ENCODE results near the gene BLOC1S5.

The BLOC1S5 gene

DNA sequence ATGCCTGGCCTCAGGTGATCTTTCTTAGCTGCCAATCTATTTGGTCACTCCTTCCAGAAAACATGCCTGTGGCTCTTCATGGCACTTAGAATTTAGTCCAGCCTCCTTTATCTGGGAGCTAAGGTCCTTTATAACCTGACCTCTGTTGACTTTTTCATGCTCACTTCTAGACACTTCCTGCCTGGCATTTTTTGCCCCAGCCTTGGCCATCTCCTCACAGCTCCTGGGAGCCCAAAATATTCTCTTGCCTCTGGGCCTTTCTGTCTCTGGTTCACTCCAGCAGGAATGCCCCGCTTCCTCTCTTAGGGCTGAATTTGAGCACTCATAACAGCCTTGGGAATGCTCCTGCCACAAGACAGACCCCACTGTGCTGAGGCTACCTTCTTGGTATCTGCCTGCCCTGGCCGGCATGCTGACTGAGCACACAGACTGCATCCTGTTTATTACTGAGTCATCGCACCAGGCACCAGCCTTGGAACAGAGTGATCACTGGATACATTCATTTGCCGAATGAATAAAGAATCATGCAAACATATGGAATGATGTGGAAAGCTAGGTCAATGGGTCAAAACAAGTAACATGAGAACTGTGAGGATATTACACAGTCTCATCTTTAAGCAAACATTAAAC, 44.0 kb upstream of the BLOC1S5 start:
- TF ChIP-seq, protein P1, sequence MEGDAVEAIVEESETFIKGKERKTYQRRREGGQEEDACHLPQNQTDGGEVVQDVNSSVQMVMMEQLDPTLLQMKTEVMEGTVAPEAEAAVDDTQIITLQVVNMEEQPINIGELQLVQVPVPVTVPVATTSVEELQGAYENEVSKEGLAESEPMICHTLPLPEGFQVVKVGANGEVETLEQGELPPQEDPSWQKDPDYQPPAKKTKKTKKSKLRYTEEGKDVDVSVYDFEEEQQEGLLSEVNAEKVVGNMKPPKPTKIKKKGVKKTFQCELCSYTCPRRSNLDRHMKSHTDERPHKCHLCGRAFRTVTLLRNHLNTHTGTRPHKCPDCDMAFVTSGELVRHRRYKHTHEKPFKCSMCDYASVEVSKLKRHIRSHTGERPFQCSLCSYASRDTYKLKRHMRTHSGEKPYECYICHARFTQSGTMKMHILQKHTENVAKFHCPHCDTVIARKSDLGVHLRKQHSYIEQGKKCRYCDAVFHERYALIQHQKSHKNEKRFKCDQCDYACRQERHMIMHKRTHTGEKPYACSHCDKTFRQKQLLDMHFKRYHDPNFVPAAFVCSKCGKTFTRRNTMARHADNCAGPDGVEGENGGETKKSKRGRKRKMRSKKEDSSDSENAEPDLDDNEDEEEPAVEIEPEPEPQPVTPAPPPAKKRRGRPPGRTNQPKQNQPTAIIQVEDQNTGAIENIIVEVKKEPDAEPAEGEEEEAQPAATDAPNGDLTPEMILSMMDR (IDR thresholded peaks at IDR 0.05; ENCODE audit: low read depth, low read length) = no peak
- no peak overlapping the region for H3K4me3 ChIP-seq (ENCODE audit: low read depth, low read length)
- H3K27ac ChIP-seq = no peak overlapping the region
- H3K27me3 ChIP-seq (ENCODE audit: insufficient read depth, low read depth, severe bottlenecking) = peaks cover 13% of the 10 kb centered on the region
- DNase-seq = no peak
- no peaks in the 10 kb centered on the region for H3K9me3 ChIP-seq (ENCODE audit: severe bottlenecking)
- no peaks in the 10 kb centered on the region for H3K36me3 ChIP-seq

GRCh38 chr6:8105791-8106190, 41.6 kb upstream of the BLOC1S5 start:
- H3K36me3 ChIP-seq = peaks cover under 1% of the 10 kb centered on the region; the same call in 1 of the 2 replicates
- TF ChIP-seq, protein P1 (IDR thresholded peaks at IDR 0.05; ENCODE audit: low read depth, low read length) = no peak
- no peak overlapping the region for H3K4me3 ChIP-seq (ENCODE audit: low read depth, low read length)
- H3K27me3 ChIP-seq (ENCODE audit: insufficient read depth, low read depth, severe bottlenecking) = peaks cover 2% of the 10 kb centered on the region
- no peak overlapping the region for H3K27ac ChIP-seq
- H3K9me3 ChIP-seq (ENCODE audit: severe bottlenecking) = peaks cover 3% of the 10 kb centered on the region
- no peak for DNase-seq

GRCh38 chr6:8103726-8104125, 39.5 kb upstream of the BLOC1S5 start:
- no peak for DNase-seq
- Histone ChIP-seq H3K9me3 (ENCODE audit: severe bottlenecking) (peaks cover 3% of the 10 kb centered on the region), H3K27me3 (ENCODE audit: insufficient read depth, low read depth, severe bottlenecking) (no peaks in the 10 kb centered on the region), H3K36me3 (peaks cover 16% of the 10 kb centered on the region), H3K27ac (no peak overlapping the region), H3K4me3 (ENCODE audit: low read depth, low read length) (no peak overlapping the region)
- TF ChIP-seq, protein P1 (IDR thresholded peaks at IDR 0.05; ENCODE audit: low read depth, low read length) = no peak

- Histone ChIP-seq H3K27ac (peak within 1 kb of the TSS; percentile 79), H3K27me3 (ENCODE audit: insufficient read depth, low read depth, severe bottlenecking) (no peaks in the 10 kb centered on the region), H3K9me3 (ENCODE audit: severe bottlenecking) (peaks cover 3% of the 10 kb centered on the region), H3K36me3 (peaks cover 27% of the 10 kb centered on the region), H3K4me3 (ENCODE audit: low read depth, low read length) (peak within 1 kb of the TSS; percentile 64)
- TF ChIP-seq, protein P1 (IDR thresholded peaks at IDR 0.05; ENCODE audit: low read depth, low read length) = no peak
- DNase-seq = peak; percentile 99
Observed at GRCh38 chr6:8102122-8102958, 38.2 kb upstream of the BLOC1S5 start, which contains the start of gene EEF1E1. TSS of gene EEF1E1 (minus strand) at chr6:8102548. CDS start at chr6:8102521, 27 bp downstream.

DNA sequence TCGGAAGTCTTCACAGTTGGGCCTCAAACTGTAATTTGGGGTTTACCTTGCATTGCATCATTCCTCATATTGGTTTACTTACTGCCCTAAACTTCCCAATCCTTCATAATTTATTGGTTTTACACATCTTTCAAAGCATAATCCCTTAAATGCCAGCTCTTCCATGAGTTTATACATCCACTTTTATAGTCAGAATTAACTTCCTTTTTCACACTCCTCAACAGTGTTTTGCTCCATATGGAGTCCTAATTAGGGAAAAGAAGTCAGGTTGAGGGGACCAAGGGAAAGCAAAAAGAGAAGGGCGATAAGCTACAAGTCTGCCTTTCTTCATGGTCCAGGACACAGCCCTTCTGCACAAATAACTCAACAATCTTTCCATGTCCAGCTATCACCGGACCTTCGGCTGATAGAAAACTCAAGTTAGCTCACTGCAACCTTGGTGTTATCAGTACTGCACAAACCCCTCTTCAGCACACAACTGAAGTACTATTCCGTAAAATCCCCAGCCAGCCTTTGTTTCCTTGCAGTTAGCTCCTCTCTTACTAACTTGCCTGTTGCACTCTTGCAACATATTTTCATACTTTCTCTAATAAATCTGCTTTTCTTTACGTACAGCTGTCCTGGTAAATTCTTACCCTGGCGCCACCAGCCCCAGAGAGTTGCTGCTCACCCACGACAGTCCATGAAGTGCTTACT, 36.1 kb upstream of the BLOC1S5 start:
- no peak for DNase-seq
- peaks cover 48% of the 10 kb centered on the region for H3K36me3 ChIP-seq
- TF ChIP-seq, protein P1 (IDR thresholded peaks at IDR 0.05; ENCODE audit: low read depth, low read length) = no peak
- H3K27ac ChIP-seq = no peak overlapping the region
- H3K4me3 ChIP-seq (ENCODE audit: low read depth, low read length) = no peak overlapping the region
- H3K27me3 ChIP-seq (ENCODE audit: insufficient read depth, low read depth, severe bottlenecking) = no peaks in the 10 kb centered on the region
- peaks cover 3% of the 10 kb centered on the region for H3K9me3 ChIP-seq (ENCODE audit: severe bottlenecking)
